GM18511 (cell line): ENCODE results near the gene TRMT1.
A peak's percentile ranks its signal among the peaks of the same experiment; 100 is the strongest.

Source experiments
- ATAC-seq: cut with Tn5 transposase; IDR thresholded peaks from one replicate; pipeline ENCODE4 v1.9.1; 2021; ENCODE audit warnings: mild to moderate bottlenecking, moderate library complexity; ENCODE audit not compliant: unreplicated experiment

Gene TRMT1

DNA sequence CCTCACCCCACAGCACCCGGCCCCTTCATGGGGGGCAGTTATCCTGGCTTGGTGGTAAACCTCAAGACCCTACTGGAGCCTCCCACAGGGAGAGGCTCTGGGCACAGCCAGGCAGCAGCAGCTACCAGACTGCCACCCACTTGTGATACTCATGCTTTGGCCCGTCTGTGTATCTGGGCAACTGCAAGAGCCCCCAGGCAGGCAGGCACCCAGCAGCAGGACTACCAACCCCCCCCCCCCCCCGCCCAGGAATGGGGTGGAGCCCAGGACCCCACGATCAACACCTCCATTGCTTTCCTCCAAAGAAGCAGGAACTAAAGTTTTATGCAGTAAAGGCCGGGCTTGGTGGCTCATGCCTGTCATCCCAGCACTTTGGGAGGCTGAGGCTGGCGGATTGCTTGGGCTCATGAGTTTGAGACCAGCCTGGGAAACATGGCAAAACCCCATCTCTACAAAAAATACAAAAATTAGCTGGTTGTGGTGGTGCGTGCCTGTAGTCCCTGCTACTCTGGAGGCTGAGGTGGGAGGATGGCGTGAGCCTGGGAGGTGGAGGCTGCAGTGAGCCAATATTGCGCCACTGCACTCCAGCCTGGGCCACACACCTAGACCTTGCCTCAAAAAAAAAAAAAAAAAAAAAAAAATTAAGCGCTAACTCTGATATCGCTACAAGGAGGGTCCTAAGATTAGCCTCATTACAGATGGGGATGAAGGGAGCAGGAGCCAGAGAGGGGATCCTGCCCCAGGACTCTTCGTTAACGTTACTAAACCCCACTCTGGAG is 12.8 kb downstream of the TRMT1 start:
- ATAC-seq, result no peak

DNA sequence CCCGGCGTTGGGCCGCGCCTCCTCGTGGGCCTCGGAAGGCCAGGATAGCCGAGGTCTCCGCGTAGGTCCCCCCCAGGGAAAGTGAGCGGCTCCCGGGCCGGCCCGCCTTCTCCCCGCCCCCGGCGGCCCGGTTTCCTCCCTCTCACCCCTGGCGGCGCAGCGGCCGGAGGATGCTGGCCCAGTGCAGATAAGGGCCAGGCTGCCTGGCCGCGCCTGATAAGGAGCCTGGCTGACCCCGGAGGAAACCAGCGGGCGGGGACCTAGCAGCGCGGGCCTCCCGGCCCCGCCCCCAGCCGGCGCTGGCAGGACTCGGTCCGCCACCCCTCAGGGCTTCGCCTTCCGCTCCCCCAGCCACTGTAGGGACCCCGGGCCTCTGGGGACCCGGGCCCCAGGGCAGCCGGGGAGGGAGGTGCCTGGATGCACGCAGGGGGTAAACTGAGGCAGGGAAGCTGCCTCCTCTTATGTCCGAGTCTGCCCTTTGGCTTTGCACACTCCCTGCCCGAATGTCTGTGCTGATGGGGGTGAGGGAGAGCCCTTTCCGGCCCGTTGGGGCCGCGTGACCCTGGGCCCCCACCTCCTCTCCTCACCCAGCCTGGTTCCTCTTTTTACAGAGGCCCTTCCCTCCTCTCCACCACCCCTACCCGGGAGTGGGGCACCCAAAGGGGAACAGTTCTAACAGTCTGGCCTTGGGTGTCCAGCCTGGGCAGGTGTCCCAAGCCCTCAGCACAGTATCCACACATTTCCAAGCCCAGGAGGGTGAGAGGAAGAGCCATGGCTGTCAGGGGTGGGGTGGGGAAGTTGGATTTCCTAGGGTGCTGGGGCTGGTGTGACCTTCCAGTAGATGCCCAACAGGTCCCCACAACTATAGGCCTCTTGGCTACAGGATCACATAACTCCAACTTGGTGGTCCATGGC is 13.6 kb downstream of the TRMT1 start, which contains the start of gene LYL1:
Gene LYL1 (minus strand): TSS at position 193 of the 915 bp plus-strand sequence. CDS start 1,687 bp downstream, outside the sequence.
- ATAC-seq, result peak; percentile 53

DNA sequence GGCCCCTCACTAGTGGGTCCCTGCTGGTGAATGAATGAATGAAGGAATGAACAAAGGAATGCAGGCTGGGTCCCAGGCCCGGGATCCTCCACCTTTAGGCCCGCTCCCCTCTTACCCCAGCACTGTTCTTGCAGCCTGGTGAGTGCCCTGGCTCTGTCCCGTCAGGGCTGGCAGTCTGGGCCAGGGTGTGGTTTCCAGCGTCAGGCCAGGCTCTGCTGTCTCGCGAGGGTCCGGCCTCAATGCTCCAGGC is 14.2 kb downstream of the TRMT1 start:
- peak; percentile 17 for ATAC-seq

DNA sequence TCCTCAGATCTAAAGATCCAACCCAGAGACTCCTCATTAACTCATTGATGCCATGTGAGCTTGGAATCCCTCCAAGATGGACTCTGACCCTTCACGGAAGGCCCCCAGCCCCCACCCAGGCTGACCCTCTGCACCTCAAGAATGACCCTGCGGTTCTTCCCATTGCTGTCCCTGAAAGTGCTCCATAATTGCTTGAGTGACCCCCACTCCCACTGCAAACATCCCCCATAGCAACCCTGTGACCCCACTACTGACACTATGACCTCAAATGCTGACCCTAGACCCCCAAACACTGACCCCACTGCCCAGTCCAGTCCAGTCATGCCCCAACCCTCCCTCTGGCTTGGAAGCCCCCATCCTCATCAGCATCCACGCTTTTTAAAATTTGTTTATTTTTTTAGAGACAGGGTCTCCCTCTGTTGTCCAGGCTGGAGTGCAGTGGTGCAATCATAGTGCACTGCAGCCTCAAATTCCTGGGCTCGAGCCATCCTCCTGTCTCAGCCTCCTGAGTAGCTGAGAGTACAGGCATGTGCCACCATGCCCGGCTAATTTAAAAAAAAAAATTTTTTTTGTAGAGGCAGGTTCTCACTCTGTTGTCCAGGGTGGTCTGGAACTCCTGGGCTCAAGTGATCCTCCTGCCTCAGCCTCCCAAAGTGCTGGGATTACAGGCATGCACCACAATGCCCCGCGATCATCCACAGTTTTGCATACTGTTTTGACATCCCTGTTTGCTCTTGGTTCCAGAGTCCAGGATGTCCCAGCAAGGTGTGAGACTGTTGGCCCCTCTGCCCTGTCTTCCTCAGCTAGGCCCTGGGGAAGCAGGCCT is 14.7 kb downstream of the TRMT1 start:
- ATAC-seq, result no peak

DNA sequence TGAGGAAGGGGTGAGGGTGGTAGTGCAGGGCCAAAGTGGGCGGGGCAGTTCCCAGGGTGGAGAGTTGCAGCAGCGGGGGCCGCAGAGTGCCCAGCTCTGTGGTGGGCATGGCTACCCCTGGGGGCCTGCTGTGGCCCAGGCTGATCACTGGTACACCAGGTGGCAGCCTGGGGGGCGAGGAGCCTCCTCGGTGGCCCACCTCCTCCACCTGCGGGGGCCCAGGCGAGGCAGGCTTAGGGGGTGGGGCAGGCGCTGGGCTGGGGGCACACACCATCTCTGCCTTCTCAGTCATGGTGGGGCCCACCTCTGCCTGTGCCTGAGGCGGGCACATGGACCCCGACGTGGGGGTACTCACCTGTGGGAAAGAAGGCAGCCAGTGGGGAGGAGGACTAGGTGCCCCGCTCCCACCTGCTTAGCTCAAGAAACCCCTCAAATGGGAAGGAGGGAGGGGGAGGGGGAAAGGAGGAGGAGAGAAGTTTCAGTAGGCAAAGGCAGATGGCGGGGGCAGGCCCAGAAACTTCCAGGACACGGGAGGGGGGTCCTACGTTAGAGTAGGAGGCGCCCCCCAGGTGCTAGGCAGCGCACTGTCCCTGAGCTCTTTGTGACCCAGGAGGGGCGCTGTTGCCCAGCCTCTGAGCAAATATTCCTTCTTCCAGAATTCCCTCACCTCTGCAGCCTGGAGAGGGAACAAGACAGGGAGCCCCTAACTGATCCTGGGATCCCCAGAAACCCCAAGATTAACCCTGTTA is 15.5 kb downstream of the TRMT1 start:
- no peak for ATAC-seq

DNA sequence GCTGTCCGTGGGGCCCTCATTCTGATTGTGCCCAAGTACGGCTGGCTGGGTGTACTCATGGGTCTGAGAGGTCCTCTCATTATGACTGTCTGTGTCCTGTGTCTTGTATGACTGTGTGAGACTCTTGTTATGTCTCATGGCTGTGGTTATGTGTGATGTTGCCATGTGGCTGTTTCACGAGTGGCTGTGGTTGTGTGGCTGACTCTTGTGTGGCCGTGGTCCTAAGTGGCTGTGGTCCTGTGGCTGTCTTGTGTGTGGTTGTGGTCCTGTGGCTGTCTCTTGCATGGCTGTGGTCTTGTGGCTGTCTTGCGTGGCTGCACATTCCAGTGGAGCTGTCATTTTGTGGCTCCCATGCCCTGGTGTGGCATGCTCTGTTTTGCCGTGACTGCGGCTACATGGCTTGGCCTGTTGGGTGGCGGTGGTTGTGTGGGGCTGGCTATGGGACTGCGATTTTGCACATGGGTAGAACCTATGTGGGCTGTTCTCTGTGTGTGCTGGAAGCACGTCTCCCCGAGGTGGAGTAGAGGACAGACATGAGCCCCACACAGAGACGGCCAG is 16.4 kb downstream of the TRMT1 start:
- ATAC-seq, result no peak

DNA sequence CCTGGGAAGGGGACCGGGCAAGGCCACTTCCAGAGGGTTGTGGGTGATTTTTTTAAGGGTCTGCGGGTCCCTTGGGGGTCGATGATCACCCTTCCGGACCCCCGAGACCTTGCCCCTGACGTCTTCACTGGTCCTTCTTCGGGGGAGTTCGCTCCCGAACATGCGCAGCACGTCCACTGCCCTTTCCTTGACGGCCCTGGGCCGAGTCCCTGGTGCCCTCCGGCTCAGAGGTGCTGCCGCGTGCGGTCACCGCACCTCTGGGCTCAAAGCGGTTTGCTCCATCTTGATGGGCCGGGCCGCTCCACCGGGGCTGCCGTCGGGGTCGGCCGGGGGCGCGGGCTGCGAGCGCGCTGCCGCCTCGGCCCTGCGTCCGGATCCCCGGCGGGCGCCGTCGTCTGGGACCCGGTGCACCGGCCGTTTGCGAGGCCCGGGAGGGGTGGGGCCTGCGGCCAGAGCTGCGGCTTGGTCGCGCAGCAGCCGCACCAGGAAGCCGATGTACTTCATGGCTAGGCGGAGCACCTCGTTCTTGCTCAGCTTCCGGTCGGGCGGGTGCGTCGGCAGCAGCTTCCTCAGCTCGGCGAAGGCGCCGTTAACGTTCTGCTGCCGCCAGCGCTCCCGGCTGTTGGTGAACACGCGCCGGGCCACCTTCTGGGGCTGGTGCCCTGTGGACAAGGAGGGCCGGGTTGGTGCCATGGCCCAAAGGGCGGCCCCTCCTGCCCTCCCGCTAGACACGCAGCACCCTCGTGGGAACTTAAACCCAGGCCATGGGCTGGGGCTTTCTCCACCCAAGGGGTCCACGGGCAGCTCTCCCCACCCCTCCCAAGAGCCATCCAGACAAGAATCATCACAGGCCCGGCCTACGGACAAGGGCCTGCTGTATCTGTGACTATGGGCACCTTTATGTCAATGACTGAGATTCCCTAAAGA is 17.2 kb downstream of the TRMT1 start:
- no peak for ATAC-seq

DNA sequence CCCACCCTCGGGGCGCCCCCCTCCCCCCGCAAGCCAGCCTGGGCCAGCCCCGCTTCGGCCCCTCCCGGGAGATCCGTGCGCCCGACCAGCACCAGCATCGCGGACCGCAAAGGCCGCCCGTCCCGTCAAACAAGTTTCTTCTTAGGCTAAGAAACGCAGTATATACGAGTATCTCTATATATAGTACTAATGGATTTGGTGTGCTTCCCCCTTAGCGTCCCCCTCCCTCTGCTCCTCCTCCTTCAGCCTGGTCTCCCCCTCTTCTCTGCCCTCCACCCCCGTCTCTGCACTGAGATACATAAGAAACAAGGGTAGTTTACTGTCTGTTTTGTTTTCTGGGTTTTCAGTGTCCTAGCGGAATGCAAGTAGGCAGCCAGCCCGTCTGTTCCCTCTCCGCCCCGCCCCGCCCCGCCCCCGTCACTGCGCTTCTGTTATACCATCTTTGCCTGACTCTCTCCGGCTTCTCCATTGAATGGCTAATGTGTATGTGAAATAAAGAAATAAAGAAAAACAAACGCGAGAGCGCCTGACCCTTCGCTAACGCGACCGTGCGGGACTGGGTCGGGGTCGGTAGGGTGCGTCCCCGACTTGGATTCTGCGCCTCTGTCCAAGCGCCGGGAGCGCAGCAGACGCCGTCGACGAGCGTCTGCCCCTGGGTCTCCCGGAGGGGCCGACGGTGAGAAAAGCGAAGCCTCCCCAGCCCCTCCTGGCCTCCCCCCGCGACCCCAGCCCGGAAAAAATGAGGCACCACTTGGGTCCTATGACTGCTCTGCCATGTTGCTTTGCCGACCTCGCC is 18.1 kb downstream of the TRMT1 start:
- ATAC-seq, result no peak

DNA sequence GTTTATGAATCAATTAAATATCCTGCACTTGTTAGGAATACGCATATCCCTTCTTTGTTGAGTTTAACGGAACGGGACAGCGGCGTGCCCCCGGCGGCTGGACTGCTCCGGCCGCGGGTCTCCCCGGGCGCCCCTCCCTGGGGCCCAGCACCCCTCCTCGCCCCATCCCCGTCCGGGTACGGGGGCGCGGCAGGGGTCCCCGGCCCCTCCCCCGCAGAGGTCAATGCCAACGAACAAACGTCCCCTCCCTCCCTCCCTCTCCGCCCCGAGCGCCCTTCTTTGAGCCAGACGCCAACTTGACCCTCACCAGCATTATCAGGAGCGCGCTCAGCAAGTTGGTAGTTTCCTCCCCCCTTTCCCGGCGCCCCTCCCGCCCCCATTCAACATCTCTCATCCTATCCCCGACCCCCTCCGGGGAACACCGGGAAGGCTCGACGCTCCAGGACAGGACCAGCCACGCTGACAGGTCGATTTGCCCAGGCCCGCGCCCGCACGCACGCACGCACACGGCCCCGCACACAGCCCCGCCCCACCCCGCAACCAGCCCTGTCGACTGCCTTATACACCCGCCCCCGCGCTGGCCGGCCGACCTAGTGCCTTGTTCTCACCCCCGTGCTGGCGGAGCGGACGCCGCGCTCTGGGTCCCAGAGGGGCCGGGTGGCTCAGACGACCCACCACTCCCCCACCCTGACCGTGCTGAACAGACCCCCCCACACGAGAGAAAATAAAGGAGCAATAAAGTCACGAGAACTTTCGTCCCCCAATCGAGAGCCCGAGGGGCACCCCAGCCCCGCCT is 18.9 kb downstream of the TRMT1 start:
- no peak for ATAC-seq

DNA sequence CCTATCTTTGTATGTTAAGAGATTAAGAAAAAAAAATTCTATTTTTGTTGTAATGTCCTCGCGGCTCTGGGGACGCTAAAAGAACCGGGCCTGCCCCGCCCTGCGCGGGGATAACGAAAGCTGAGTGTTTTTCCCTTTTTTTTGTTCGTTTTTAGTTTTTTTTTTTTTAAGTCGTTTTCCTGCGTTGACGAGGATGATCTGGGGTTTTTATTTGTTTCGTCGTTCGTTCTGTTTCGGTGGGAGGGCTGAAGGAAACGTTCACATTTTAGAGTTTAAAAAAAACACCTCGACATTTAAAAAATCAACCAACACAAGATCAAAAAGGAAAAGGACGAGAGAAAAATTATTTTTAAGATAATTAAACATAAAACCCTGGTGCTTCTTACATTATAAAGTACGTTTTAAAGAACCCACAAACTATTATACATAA is 19.5 kb downstream of the TRMT1 start:
- no peak for ATAC-seq

DNA sequence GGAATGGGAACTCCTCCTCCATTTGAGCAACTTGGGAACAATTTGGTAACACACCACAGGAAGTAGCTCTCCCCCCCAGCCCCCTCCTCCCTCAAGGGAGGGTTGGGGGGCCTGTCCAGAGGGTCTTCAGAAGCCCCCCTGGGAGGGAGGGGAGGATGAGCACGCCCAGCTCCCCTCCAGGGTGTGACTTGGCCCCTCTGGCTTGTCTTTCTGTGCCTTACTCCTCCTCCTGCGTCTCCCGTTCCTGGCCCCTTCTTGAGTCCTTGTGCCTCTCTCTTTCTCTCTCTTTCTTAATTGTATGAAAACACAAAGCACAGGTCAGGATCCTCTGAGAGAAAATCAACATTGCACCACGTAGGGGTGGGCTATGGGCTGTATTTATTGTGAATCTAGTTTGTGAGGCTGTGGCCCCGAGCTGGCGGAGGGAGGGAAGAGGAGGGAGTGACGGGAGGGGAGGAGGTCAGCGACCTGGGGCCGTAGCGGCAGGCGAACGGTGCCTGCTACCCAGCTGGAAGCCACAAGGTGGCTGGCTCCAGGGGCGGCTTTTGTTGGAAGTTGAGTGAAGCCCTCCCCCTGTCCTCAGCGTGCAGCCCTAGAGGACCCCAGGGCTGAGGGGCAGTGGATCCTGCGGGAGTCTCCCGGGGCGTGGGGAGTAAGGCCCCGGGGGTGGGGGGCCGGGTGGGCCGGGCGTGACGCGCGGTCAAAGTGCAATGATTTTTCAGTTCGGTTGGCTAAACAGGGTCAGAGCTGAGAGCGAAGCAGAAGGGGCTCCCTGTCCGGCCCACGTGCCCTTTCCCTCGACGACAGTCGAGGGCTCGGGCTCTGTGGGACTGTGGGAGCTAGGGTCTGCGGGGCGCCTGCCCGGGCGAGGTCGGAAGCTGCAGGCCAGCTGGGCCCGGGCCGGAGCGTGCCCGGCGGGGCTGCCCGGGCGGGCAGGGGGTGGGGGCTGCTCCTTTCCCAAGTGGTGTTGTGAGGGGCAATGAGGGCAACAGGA is 20.3 kb downstream of the TRMT1 start:
- no peak for ATAC-seq

DNA sequence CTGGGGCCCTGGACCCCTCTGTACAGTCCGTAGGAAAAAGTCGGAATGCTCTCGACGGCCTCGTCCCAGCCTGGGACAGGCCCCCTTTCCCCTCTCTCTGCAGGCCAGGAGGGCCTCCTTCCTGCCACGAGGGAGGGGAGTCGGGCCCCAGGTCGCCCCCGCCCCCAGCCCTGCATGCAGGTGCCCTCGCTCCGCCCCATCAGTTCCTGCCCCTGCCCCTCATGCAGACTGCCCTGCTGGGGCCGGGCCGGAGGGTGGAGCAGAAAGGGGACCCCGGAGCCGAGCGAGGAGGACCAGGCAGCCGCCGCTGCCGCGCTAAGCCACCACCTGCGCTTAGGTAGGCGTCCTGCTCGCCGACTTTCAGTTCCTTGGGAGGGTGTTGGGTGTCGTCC is 21.2 kb downstream of the TRMT1 start:
- no peak for ATAC-seq

DNA sequence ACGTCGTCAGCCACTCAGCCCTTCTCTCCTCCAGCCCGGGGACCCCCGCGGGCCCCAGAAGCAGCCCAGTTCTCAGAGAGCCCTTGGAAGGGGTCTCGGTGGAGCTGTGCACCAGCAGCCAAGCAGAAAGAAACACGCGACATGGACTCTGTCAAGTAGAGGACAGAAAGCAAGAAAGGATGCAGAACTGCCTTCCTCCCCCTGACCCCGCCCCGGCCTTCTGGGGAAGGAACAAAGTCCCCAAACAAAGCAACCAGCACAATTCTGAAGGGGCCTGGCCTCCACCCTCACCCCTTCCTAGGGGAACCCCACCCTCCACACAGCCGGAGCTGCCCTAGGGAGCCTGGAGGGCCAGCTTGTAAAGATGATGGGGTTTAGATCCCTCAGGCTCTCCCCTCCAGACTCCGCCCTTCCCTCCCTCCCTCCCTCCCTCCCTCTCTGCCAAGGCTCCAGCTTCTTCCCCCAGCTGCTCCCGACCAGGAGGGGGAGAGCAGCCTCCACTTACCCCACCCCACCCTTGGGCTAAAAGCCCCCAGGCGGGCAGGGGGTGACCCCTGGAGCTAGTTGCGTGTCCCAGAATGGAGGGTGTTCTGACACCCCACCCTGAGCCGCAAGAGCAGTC is 21.7 kb downstream of the TRMT1 start:
- no peak for ATAC-seq

DNA sequence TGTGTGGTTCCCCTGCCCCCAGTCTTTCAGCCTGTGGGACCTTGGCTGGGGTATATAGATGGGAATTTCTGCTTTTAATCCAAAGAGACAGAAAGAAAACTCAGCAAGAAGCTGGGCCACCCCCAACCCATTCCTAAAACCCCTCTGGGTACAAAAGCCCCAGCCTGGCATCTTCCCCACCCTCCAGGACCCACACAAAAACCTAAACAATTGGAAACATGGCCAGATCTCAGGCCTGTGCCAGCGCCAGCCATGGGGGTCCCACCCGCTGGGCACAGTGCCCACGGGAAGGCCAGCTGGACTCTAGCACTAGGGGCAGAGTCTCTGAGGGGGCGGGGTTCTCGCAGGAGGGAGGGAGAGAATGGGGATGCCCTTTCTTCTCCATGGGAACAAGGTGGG is 22.4 kb downstream of the TRMT1 start:
- no peak for ATAC-seq

DNA sequence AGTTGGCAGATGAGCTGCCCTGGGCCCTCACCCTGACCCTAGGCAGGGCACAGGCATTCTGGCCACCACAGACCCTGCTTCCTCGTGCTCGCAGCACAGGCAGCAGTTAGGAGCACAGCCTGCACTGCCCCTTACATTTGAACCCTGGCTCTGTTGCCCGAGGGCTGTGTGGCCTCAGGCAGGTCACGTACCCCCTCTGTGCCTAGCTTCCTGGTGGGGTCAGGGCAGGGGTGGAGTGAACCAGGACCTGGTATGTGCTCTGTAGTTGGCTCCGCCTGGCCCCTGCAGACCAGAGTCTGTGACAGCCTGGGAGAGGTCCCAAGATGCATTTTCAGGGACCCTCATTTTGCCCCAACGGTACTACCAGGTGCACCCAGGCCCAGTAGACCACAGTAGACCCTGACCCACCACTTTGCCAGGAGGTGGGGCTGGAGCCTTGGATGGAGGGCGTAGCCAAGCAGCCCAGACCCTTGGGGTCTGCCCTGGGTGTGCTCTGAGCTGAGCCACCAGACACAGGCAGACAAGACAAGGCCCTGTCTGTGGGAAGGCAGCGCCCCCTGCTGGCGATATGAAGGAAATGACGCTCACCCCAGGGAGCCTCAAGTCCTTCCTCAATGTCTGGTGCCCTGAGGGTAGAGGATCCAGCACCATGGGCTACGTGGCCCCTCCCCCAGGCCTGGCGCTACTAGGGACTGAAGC is 23.0 kb downstream of the TRMT1 start:
- no peak for ATAC-seq
